ENCODE results near the gene C1orf105.
"Not testable (repeated sequence)": the region's sequence is repeated elsewhere in the genome, so short reads cannot be mapped to it uniquely, and the experiment has no call there.

The C1orf105 gene

DNA sequence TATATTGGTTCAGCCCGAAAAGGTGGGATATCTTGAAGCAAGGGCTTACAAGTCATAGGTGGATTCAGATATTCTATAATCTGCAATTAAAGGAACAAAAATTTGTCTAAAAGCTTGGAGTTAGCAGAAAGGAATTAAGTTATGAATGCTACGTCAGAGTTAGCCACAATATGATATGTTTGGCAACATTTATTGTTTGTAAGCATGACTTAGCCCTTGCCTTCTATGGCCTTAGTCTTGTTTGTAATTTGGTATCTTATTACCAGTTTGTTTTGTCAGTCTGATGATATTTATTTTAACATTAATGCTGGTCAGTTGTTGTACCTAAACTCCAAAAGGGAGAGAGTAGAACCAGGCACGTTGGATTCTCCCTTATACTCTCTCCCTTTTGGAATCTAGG lies 69.4 kb downstream of the C1orf105 start:
- no peak for DNase-seq (ENCODE audit: low read depth)

- no peak for DNase-seq (ENCODE audit: low read depth)
Observed at GRCh38 chr1:172492421-172492820, 71.9 kb downstream of the C1orf105 start.

- DNase-seq (ENCODE audit: low read depth), result no peak
Observed at GRCh38 chr1:172494166-172494565, 73.7 kb downstream of the C1orf105 start.

DNA sequence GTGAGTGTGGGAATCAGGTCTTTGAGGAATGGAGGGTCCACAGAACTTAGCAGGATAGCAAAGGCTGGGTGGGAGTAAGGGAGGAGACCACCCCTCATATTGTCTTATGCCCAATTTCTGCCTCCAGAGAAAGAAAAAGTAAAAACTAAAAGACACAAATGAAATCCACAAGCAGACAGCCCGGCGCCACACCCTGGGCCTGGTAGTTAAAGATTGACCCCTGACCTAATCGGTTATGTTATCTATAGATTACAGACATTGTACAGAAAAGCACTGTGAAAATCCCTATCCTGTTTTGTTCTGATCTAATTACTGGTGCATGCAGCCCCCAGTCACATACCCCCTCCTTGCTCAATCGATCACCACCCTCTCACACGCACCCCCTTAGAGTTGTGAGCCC lies 75.6 kb downstream of the C1orf105 start:
- DNase-seq (ENCODE audit: low read depth), result not testable (repeated sequence)

DNA sequence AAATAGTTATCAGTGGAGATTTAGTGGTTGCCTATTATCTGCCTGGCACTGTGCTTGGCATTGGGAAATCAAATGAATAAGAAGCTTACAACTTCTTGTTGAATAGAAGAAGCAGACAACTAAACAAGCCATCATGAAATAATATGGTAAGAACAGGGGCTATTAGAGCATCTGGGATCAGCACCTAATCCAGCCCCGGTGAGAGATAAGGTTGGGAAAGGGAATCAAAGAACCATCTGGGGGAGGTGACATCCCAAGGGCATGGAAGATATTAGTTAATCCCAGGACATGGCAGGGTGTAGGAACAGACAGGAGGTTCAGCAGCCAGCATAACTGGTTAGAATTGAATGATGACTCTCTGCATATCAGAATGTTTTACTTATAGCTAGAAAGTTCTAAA lies 76.2 kb downstream of the C1orf105 start:
- DNase-seq (ENCODE audit: low read depth), result no peak

GRCh38 chr1:172497230-172497629 lies 76.7 kb downstream of the C1orf105 start:
- no peak for DNase-seq (ENCODE audit: low read depth)

- DNase-seq (ENCODE audit: low read depth), result no peak
Observed at GRCh38 chr1:172498857-172499256, 78.4 kb downstream of the C1orf105 start.

GRCh38 chr1:172499636-172500141 lies 79.2 kb downstream of the C1orf105 start:
- DNase-seq (ENCODE audit: low read depth), result no peak

DNA sequence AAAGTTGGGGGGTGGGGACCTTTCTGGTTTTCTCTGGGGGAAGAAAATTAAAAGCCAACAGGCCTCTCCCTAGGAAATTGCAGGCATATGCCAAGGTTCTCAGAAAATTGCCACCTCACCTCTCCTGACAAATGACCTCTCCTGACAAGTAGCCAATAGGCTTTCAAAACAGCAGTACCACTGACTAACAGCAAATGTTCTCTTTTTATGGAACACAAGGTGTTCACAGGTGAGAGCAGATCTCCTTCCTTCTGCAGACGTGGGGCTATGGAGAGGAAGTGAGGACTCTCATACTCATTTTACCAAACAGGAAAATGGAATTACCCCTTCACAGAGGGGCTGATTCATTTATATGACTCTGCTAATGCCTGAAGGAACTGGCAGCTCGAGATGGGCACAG lies 79.7 kb downstream of the C1orf105 start:
- no peak for DNase-seq (ENCODE audit: low read depth)

DNA sequence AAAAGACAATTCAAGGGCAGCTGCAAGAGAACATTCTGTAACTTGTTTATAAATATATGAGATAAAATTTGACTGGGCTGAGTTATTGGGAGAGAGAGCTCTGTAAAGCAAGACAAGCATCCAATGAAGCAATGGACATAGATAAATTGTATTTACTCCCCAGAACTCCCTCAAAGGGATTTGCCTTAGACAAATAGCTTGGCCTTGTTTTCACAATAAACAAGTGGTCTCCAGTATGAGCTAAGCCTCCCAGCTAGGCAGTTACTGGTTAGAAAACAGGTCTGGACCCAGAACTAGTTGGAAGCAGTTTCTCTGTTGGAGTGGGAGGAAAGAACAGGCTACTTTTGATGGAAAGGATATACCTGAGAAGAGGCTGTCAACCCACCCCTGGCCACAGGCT lies 87.3 kb downstream of the C1orf105 start:
- DNase-seq (ENCODE audit: low read depth), result no peak

GRCh38 chr1:172510479-172510878 lies 90.0 kb downstream of the C1orf105 start:
- no peak for DNase-seq (ENCODE audit: low read depth)

DNA sequence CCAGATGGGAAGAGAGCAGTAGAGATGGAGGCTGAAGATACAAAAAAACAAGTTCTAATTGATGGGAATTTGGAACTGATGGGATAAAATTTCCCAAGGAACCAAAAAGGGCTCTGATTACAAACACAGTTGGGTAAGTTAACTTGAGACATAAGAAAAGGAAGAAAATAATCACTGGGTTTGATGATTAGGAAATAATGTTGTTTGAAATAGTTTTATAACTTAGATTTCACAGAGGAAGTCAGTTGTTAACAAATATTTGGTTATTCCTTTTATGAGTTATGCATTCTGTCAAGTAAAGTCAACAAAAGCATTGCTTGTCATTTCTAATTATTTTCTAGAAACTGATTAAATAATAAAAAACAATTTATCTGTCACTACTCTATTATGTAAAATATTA lies 92.1 kb downstream of the C1orf105 start:
- DNase-seq (ENCODE audit: low read depth), result no peak

GRCh38 chr1:172513479-172513878 lies 93.0 kb downstream of the C1orf105 start:
- no peak for DNase-seq (ENCODE audit: low read depth)

- DNase-seq (ENCODE audit: low read depth), result no peak
Observed at GRCh38 chr1:172514108-172514507, 93.6 kb downstream of the C1orf105 start.

GRCh38 chr1:172515436-172515835 lies 95.0 kb downstream of the C1orf105 start:
- no peak for DNase-seq (ENCODE audit: low read depth)

DNA sequence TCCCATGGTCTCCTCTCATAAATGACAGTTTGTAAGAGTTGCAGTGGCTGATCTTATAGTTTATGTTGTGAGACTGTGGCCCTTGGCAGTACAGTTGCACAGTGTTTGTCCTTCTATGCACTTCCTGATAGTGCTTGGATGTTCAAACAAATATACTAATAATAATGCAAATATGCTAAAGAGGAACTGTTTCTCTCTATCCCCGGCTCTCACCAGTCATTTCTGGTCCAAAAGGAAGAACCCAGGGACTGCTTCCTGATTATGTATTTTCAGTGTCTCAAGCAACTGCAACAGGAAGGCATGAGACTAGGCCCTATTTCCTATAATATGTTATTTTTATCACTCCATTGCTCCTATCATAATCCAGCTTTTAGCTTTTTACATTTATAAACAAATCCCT lies 95.4 kb downstream of the C1orf105 start:
- DNase-seq (ENCODE audit: low read depth), result no peak

GRCh38 chr1:172517081-172517480 lies 96.6 kb downstream of the C1orf105 start:
- DNase-seq (ENCODE audit: low read depth), result no peak

GRCh38 chr1:172517545-172517944 lies 97.1 kb downstream of the C1orf105 start:
- DNase-seq (ENCODE audit: low read depth), result no peak
